ENCODE data around the gene NAPA.

NAPA gene

DNA sequence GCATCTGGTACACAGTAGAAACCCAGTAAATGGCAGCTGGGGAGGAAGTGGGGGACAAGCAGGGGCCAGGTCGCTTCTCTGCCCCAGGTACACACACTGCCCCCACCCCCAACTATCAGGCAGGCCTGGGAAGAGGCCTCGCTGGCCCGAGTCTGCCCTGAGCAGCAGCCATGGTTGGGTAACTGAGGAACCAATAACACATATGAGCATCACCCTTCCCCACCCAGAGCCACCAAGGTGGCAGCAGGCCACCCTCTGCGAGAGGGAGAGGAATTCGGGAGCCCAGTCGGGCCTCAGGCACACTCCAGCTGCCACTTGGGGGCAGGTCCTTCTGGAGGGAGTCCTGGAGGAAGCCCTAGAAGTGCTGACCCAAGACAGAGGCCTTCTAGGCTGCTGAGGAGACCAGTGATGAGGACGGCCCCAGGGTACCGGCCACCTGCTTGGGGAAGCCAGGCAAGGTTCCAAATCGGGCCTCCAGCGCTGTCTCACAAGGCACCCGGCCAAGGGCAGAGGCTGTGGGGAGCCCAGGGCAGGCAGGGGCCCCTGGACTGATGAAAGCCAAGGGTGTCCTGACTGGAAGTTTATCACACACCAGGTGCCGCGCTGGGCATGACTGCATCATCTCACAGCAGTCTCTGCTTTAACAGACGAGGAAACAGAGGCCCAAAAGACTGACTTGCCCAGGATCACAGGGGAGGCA, 16.9 kb downstream of the NAPA start:
- no peak overlapping the region for H3K27ac ChIP-seq (ENCODE audit: low read length)
- no peak overlapping the region for H3K4me3 ChIP-seq (ENCODE audit: low read length)
- no peaks in the 10 kb centered on the region for H3K4me1 ChIP-seq (ENCODE audit: control insufficient read depth, low read depth, low read length)
- no peak overlapping the region for H3K9ac ChIP-seq (ENCODE audit: low read length)
- peaks cover 5% of the 10 kb centered on the region for H3K36me3 ChIP-seq (ENCODE audit: control insufficient read depth, low read depth, low read length)
- no peaks in the 10 kb centered on the region for H3K27me3 ChIP-seq (ENCODE audit: control insufficient read depth, insufficient read depth, low read length)
- no peaks in the 10 kb centered on the region for H3K9me3 ChIP-seq (ENCODE audit: control insufficient read depth, low read depth, low read length)

- Histone ChIP-seq H3K4me3 (ENCODE audit: low read length) (no peak overlapping the region), H3K27me3 (ENCODE audit: control insufficient read depth, insufficient read depth, low read length) (no peaks in the 10 kb centered on the region), H3K27ac (ENCODE audit: low read length) (no peak overlapping the region), H3K9me3 (ENCODE audit: control insufficient read depth, low read depth, low read length) (no peaks in the 10 kb centered on the region), H3K9ac (ENCODE audit: low read length) (no peak overlapping the region), H3K36me3 (ENCODE audit: control insufficient read depth, low read depth, low read length) (peaks cover 5% of the 10 kb centered on the region), H3K4me1 (ENCODE audit: control insufficient read depth, low read depth, low read length) (no peaks in the 10 kb centered on the region)
Observed at GRCh38 chr19:47497050-47497766, 17.7 kb downstream of the NAPA start.

GRCh38 chr19:47495478-47496372, 19.1 kb downstream of the NAPA start:
- Histone ChIP-seq H3K27me3 (ENCODE audit: control insufficient read depth, insufficient read depth, low read length) (no peaks in the 10 kb centered on the region), H3K9me3 (ENCODE audit: control insufficient read depth, low read depth, low read length) (no peaks in the 10 kb centered on the region), H3K4me1 (ENCODE audit: control insufficient read depth, low read depth, low read length) (no peaks in the 10 kb centered on the region), H3K36me3 (ENCODE audit: control insufficient read depth, low read depth, low read length) (peaks cover 7% of the 10 kb centered on the region), H3K27ac (ENCODE audit: low read length) (no peak overlapping the region), H3K4me3 (ENCODE audit: low read length) (no peak overlapping the region), H3K9ac (ENCODE audit: low read length) (no peak overlapping the region)

- no peak overlapping the region for H3K4me3 ChIP-seq (ENCODE audit: low read length)
- peaks cover 14% of the 10 kb centered on the region for H3K36me3 ChIP-seq (ENCODE audit: control insufficient read depth, low read depth, low read length)
- H3K27me3 ChIP-seq (ENCODE audit: control insufficient read depth, insufficient read depth, low read length): no peaks in the 10 kb centered on the region
- no peaks in the 10 kb centered on the region for H3K4me1 ChIP-seq (ENCODE audit: control insufficient read depth, low read depth, low read length)
- no peaks in the 10 kb centered on the region for H3K9me3 ChIP-seq (ENCODE audit: control insufficient read depth, low read depth, low read length)
- no peak overlapping the region for H3K27ac ChIP-seq (ENCODE audit: low read length)
- H3K9ac ChIP-seq (ENCODE audit: low read length): no peak overlapping the region
Observed at GRCh38 chr19:47494729-47495128, 20.1 kb downstream of the NAPA start.

- no peaks in the 10 kb centered on the region for H3K9me3 ChIP-seq (ENCODE audit: control insufficient read depth, low read depth, low read length)
- no peak overlapping the region for H3K27ac ChIP-seq (ENCODE audit: low read length)
- H3K27me3 ChIP-seq (ENCODE audit: control insufficient read depth, insufficient read depth, low read length): no peaks in the 10 kb centered on the region
- H3K9ac ChIP-seq (ENCODE audit: low read length): no peak overlapping the region
- H3K36me3 ChIP-seq (ENCODE audit: control insufficient read depth, low read depth, low read length): peaks cover 15% of the 10 kb centered on the region
- no peak overlapping the region for H3K4me3 ChIP-seq (ENCODE audit: low read length)
- H3K4me1 ChIP-seq (ENCODE audit: control insufficient read depth, low read depth, low read length): no peaks in the 10 kb centered on the region
Observed at GRCh38 chr19:47494211-47494547, 20.7 kb downstream of the NAPA start.

DNA sequence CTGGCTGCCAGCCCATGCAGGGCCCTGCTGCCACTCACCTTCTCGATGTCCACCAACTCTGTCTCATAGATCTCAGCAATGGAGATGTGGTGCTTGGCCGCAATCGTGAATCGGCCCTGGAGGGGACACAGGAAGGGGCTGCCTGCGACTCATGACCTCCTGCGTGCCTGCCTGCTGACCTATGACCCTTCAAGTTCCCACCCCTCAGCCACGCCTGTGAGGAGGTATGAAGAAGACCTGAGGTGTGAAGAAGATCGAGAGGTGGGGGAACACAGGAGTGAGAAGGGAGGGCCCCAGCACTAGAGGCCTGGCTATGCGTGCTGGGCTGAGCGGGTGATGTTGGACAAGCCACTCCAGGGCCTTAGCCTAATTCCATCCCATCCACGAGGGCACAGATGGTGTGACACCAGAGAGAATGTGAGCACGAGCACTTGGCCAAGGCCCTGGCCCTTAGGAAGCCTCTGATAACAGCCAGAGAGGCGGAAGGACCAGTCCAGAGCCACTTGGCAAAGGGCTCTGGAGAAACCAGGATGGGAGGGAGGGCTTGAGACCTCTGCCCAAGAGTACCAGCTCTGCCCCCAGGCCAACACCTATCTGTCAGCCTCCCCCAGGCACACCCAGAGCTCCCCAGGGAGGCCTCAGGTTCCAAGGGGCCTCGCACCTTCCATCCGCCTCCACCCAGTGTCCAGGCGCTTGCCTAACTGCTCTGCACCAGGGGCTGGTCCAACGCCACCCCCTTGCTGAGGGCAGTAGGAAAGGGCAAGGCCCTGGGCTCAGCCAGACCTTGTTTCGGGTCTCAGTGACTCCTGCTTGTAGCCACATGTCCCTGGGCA, 21.3 kb downstream of the NAPA start:
- Histone ChIP-seq H3K4me1 (ENCODE audit: control insufficient read depth, low read depth, low read length) (no peaks in the 10 kb centered on the region), H3K4me3 (ENCODE audit: low read length) (no peak overlapping the region), H3K36me3 (ENCODE audit: control insufficient read depth, low read depth, low read length) (peaks cover 15% of the 10 kb centered on the region), H3K9ac (ENCODE audit: low read length) (no peak overlapping the region), H3K27me3 (ENCODE audit: control insufficient read depth, insufficient read depth, low read length) (no peaks in the 10 kb centered on the region), H3K27ac (ENCODE audit: low read length) (no peak overlapping the region), H3K9me3 (ENCODE audit: control insufficient read depth, low read depth, low read length) (no peaks in the 10 kb centered on the region)

DNA sequence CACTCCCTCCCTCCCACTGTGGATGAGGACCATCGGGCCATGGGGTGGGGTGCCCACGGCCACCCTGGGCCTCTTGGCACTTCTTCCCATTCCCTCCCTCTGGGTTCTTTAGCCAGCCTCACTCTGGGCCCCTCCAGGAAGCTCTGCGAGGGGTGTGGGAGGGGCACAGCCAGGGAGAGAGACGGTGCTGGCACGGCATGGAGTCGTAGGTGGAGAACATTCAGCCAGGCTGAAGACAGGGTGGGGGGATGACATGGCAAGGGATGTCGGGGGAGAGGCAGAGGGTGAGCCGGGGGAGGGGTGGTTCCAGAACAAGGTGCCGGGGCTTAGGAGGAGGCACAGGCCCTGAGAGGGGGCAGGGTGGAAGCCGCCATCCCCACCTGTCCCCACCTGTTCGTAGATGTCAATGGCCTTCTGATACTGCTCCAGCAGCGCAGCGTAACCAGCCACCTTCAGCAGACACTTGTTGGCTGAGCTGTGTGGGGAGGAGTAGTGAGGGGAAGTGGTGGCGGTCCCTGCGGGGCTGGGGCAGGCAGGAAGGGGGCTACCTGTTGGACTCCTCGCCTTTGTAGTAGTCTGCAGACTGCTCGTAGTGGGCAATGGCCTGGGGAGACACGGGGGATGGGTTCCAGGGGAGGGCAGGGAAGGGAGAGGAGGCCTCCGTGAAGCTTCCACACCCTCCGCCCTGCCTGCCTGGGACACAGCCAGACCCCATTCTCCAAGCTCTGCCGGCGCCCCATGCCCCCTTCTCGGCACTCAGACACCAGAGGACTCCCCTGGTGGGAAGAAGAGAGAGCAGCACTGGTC, 22.1 kb downstream of the NAPA start:
- no peaks in the 10 kb centered on the region for H3K27me3 ChIP-seq (ENCODE audit: control insufficient read depth, insufficient read depth, low read length)
- H3K27ac ChIP-seq (ENCODE audit: low read length): no peak overlapping the region
- H3K4me1 ChIP-seq (ENCODE audit: control insufficient read depth, low read depth, low read length): no peaks in the 10 kb centered on the region
- no peak overlapping the region for H3K9ac ChIP-seq (ENCODE audit: low read length)
- H3K9me3 ChIP-seq (ENCODE audit: control insufficient read depth, low read depth, low read length): no peaks in the 10 kb centered on the region
- no peak overlapping the region for H3K4me3 ChIP-seq (ENCODE audit: low read length)
- peaks cover 15% of the 10 kb centered on the region for H3K36me3 ChIP-seq (ENCODE audit: control insufficient read depth, low read depth, low read length)

DNA sequence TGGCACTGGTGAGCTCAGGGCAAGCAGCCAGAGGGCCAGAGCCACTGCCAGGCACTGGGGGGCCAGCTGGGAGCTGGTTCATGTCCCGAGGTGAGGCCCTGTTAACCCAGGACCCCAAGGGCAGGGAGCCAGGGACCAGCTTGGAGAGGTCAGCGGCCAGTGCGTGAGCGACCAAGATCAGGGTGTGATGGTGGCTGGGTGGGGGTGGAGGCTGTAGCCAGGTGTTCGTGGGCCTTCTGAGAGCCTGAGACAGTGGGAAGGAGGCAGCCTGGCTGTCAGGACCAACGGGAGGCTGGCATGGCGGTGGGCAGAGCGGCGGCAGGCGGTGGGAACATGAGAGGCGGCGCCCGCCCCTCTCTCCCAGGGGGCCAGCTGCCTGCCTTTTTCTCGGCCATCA, 22.7 kb downstream of the NAPA start:
- Histone ChIP-seq H3K4me3 (ENCODE audit: low read length) (no peak overlapping the region), H3K9me3 (ENCODE audit: control insufficient read depth, low read depth, low read length) (no peaks in the 10 kb centered on the region), H3K4me1 (ENCODE audit: control insufficient read depth, low read depth, low read length) (no peaks in the 10 kb centered on the region), H3K27me3 (ENCODE audit: control insufficient read depth, insufficient read depth, low read length) (no peaks in the 10 kb centered on the region), H3K36me3 (ENCODE audit: control insufficient read depth, low read depth, low read length) (peaks cover 15% of the 10 kb centered on the region), H3K9ac (ENCODE audit: low read length) (no peak overlapping the region), H3K27ac (ENCODE audit: low read length) (no peak overlapping the region)

DNA sequence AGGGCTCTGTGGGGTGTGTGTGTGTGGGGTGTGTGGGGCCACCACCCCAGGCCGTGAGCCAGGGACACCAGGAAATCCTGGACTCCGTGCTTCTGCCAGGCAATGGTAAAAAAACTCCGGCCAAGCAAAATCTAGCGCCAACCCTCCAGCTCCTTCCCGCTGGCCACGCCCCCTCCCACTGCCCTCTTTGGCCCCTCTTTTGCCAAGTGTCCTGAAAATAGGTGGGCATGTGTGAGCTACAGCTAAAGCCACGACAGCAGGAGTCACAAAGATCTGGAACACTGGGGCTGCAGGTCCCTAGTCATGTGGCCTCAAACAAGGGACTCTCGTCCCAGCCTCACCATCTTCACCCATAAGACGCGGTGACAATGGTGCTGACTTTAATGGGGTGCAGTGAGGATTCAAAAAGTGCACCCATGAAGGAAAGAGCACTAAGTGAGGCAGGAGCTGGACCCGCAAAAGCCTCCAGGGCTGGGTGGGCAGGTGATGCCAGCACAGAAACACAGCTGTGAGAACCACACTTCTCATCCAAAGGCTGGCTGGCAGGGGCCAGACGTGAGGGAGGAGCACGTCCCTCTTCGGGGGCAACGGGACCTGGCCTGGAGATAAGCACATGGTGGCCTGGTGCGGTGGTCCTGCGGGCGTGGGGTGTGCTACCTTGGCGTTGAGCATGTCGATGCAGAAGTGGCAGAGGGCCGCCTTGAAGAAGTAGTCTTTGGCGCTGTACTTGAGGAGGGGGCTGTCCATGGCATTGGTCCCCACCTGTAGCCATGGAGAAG, 23.3 kb downstream of the NAPA start:
- H3K9ac ChIP-seq (ENCODE audit: low read length): no peak overlapping the region
- H3K4me1 ChIP-seq (ENCODE audit: control insufficient read depth, low read depth, low read length): no peaks in the 10 kb centered on the region
- no peaks in the 10 kb centered on the region for H3K27me3 ChIP-seq (ENCODE audit: control insufficient read depth, insufficient read depth, low read length)
- peaks cover 15% of the 10 kb centered on the region for H3K36me3 ChIP-seq (ENCODE audit: control insufficient read depth, low read depth, low read length)
- no peaks in the 10 kb centered on the region for H3K9me3 ChIP-seq (ENCODE audit: control insufficient read depth, low read depth, low read length)
- no peak overlapping the region for H3K4me3 ChIP-seq (ENCODE audit: low read length)
- H3K27ac ChIP-seq (ENCODE audit: low read length): no peak overlapping the region

- H3K4me1 ChIP-seq (ENCODE audit: control insufficient read depth, low read depth, low read length): no peaks in the 10 kb centered on the region
- no peak overlapping the region for H3K4me3 ChIP-seq (ENCODE audit: low read length)
- H3K9ac ChIP-seq (ENCODE audit: low read length): no peak overlapping the region
- H3K36me3 ChIP-seq (ENCODE audit: control insufficient read depth, low read depth, low read length): peaks cover 15% of the 10 kb centered on the region
- H3K9me3 ChIP-seq (ENCODE audit: control insufficient read depth, low read depth, low read length): no peaks in the 10 kb centered on the region
- no peak overlapping the region for H3K27ac ChIP-seq (ENCODE audit: low read length)
- no peaks in the 10 kb centered on the region for H3K27me3 ChIP-seq (ENCODE audit: control insufficient read depth, insufficient read depth, low read length)
Observed at GRCh38 chr19:47490847-47491246, 24.0 kb downstream of the NAPA start.
